AG04449 (cell line): ENCODE measurements around the gene PAK5.
"Not testable (repeated sequence)": the region's sequence is repeated elsewhere in the genome, so short reads cannot be mapped to it uniquely, and the experiment has no call there.

Source experiments
- CTCF ChIA-PET: fragments of 350-600 bp; formaldehyde crosslinking; extraction: SDS; loops from one replicate; lab custom pipeline; 2021; ENCODE audit warnings: antibody characterized with exemption; lab: Yijun Ruan, JAX
- POLR2A ChIA-PET: fragments of 400-600, 350-600 bp; formaldehyde crosslinking; extraction: SDS; loops from one replicate; lab custom pipeline; 2020; ENCODE audit warnings: antibody characterized with exemption, inconsistent platforms; lab: Yijun Ruan, JAX
- DNase-seq: peaks from one replicate; pipeline ENCODE4 v3.0.0-alpha.2; 2010; ENCODE audit warnings: low read depth, low spot score
- H3K4me3 ChIP-seq: 2 replicates; pipeline ENCODE4 v1.5.1; 2011; ENCODE audit warnings: low read depth, mild to moderate bottlenecking, control low read depth, low read length
- CTCF ChIP-seq: IDR thresholded peaks from one replicate; pipeline ENCODE4 v1.5.1; 2011; ENCODE audit warnings: mild to moderate bottlenecking, moderate library complexity, low read length, control low read depth, inconsistent platforms; ENCODE audit not compliant: insufficient read depth; ENCODE audit errors: missing control alignments

PAK5 gene

GRCh38 chr20:9647741-9648140 is 191.1 kb downstream of the PAK5 start:
- H3K4me3 ChIP-seq = no peak overlapping the region
- TF ChIP-seq CTCF = no peak
- POLR2A ChIA-PET = no interaction called here
- CTCF ChIA-PET = no interaction called here
- DNase-seq = no peak

- no peak overlapping the region for H3K4me3 ChIP-seq
- ChIA-PET POLR2A (interaction anchor here (0.8 kb wide), 1 partner anchor 1786 kb away, joined by 3 read pairs; no protein-coding TSS in a partner anchor), CTCF (no interaction called here)
- TF ChIP-seq CTCF = no peak
- DNase-seq = no peak
Measured at GRCh38 chr20:9646375-9646774, 192.5 kb downstream of the PAK5 start.

GRCh38 chr20:9642882-9643281 is 196.0 kb downstream of the PAK5 start:
- CTCF ChIA-PET = no interaction called here
- POLR2A ChIA-PET = no interaction called here
- TF ChIP-seq CTCF = no peak
- no peak for DNase-seq
- H3K4me3 ChIP-seq = no peak overlapping the region

DNA sequence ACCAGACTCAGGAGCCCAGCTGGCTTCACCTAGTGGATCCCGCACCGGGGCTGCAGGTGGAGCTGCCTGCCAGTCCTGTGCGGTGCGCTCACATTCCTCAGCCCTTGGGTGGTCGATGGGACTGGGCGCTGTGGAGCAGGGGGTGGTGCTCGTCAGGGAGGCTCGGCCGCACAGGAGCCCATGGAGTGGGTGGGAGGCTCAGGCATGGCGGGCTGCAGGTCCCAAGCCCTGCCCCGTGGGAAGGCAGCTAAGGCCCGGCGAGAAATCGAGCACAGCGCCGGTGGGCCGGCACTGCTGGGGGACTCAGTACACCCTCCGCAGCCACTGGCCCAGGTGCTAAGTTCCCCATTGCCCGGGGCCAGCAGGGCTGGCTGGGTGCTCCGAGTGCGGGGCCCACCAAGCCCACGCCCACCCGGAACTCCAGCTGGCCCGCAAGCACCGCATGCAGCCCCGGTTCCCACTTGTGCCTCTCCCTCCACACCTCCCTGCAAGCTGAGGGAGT is 197.3 kb downstream of the PAK5 start:
- H3K4me3 ChIP-seq, DNase-seq, POLR2A ChIA-PET, CTCF ChIA-PET: not testable (repeated sequence)

DNA sequence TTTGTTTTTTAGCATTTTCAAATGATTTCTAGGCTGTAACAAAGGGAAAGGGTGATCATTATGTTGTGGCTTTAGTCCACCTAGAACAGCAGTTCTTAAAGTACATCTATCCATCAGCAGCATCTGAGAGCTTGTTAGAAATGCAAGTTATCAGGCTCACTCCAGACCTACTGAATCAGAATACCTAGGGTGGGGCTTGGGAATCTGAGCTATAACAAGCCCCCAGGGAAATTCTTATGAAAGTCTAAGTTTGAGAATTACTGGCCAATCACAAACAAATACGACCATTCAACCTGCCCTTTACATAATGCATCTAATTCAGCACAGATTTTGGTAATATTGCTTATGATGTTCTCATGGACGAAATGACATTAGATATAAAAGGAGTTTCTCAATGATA is 201.0 kb downstream of the PAK5 start:
- no peak overlapping the region for H3K4me3 ChIP-seq
- no peak for DNase-seq
- ChIA-PET CTCF (interaction anchor here (1.0 to 1.3 kb wide), 3 partner anchors 21 to 275 kb away, joined by 3 to 5 read pairs (median 3); no protein-coding TSS in a partner anchor), POLR2A (no interaction called here)
- TF ChIP-seq CTCF = no peak

DNA sequence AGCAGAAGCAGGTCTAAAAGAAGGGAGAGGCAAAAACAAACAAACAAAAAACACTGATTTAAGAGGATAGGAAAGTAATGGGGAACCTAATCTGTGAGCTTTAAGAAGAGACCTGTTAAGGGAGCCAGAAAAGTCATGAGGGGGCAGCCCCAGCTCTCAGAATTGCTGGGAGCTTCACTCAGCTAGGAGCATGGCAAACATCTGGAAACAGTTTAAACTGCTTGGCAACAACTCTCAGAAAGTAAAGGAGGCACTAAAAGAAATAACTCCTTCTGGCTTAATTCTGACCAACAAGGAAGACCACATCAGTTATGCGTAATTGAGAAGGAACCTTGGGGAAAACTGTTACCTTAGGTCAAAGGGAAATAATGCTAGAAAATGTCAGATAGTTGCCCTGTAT is 203.1 kb downstream of the PAK5 start:
- no peak for TF ChIP-seq CTCF
- CTCF ChIA-PET = no interaction called here
- POLR2A ChIA-PET = no interaction called here
- DNase-seq = no peak
- no peak overlapping the region for H3K4me3 ChIP-seq

GRCh38 chr20:9634327-9634726 is 204.5 kb downstream of the PAK5 start:
- H3K4me3 ChIP-seq = no peak overlapping the region
- no peak for TF ChIP-seq CTCF
- ChIA-PET POLR2A (no interaction called here), CTCF (interaction anchor here (1.0 to 1.1 kb wide), 2 partner anchors 15 to 17 kb away, joined by 3 read pairs; no protein-coding TSS in a partner anchor)
- DNase-seq = no peak
